Hair follicle dermal papilla cell (primary cell): Measurements from ENCODE around the gene ST3GAL3. TPM values are rescaled to one million over a fixed set of nuclear protein-coding genes. Genes with fewer than 3 reads are reported as not detected.

ENCODE experiments used
- small RNA-seq: library from RNA; depleted of rRNA; stranded (forward); fragments of <200 nt; gene quantifications from one replicate; pipeline ENCODE3, GENCODE V24; 2012
- total RNA-seq: library from RNA; depleted of rRNA; stranded (reverse); fragments of >200 nt; gene quantifications from 2 replicates; pipeline ENCODE4 v1.2.3, GENCODE V29; 2012

ST3GAL3 gene
- total RNA-seq: 20.6 and 21.0 TPM in 2 replicates

DNA sequence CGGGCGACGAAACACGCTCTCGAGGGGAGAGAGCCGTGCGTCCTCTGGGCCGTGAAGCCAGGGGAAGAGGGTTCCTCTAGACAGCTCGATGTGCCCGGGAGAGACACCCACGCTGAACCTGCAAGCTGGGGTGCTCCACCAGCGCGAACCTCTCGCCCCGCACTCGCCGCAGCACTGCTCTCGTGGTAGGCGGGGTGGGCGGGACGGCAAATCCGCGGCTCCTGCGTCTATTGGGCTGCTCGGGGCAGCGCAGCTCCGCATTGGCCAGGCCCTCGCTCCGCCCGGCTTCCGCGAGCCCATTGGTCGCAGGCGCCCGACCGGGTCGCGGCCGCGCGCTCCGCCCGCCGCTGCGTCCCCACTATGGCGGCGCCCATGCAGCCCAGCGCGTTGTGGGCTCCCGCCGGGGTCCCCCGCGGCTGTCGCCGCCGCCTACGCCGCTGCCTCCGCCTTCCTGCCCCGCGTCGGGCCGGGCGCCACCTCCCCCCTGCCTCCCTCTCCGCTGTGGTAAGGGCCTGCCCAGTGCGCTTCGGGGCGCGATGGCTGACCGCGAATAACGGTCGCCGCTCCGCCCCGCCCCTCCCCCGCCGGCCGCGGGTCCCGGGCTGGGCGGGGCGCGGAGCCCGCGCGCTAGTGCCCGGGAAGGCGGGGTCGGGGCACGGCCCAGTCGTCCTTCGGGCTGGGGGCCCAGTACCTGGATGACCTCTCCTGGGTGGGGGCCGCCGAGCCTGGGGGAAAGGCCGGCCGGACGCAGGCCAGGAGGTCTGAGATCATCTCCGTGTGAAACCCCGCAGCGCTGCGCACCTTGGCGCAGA, at the start of gene ST3GAL3:
Gene ST3GAL3 (plus strand): TSS at position 347 of the 812 bp plus-strand sequence. CDS start 28,727 bp downstream, outside the sequence.

DNA sequence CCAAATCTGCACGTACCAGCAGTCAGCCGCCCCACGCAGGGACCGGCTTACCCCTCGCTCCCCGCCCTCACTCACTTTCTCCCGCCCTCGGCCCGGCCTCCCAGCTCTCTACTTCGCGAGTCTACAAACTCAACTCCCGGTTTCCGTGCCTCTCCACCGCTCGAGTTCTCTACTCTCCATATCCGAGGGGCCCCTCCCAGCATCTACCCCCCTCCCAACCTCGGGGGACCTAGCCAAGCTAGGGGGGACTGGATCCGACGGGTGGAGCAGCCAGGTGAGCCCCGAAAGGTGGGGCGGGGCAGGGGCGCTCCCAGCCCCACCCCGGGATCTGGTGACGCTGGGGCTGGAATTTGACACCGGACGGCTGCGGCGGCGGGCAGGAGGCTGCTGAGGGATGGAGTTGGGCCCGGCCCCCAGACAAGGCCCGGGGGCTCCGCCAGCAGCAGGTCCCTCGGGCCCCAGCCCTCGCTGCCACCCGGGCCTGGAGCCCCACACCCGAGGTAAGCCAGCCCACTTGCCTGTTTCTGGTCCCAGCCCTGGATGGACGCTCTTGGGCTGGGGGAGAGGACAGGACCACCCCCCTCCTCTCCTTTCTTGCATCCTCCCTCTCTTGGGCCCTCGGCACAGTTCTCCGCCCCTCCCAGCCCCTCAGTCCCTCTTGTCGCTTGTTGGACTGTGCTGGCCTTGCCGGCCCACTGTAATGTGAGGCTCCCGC, 226.2 kb downstream of the ST3GAL3 start, which contains the start of gene ARTN:
Gene ARTN (plus strand): TSS at position 416 of the 715 bp plus-strand sequence. CDS start 1,856 bp downstream, outside the sequence.

GRCh38 chr1:43946236-43947060, 239.1 kb downstream of the ST3GAL3 start, which contains the start of gene IPO13:
TSS of gene IPO13 (plus strand) at chr1:43946950. CDS start at chr1:43947601, 651 bp downstream.

GRCh38 chr1:43969746-43970466, 262.6 kb downstream of the ST3GAL3 start, which contains the start of gene DPH2:
TSS of gene DPH2 (plus strand) at chr1:43970010. CDS start at chr1:43970176, 166 bp downstream.

DNA sequence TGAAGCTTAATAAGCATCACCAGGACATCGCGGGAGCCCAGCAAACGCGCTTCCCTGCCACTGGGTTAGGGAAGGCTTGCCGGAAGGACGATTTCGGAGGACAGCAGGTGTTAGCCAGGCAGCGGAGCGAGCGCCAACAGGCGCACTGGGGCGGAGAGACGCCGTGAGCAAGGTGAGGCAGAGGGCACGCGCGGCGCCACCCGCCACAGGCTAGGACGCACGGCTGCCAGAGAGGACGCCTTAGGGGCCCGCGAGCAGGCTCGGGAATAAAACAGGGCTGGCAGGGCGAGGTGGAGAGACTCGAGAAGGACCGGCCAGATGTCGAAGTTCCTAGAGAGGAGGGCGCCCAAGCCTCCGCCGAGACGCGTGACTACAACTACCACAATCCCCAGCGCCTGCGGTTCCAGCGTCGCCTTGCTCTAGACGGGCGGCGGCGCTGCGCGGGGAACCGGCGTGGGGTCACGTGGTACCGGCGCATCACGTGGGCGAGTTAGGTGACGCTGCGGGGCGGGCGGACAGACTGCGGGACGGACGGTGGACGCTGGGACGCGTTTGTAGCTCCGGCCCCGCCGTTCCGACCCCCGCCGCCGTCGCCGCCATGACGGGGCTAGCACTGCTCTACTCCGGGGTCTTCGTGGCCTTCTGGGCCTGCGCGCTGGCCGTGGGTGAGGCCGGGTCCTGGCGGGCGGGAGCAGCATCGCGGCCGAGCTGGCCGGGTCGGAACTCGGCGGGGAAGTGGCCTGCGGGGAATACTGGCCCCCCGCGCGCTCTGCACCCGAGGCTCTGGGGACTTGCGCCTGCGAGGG, 267.3 kb downstream of the ST3GAL3 start, which contains the start of gene ATP6V0B:
Gene ATP6V0B (plus strand): TSS at position 518 of the 806 bp plus-strand sequence. CDS start 81 bp downstream, at position 599.

GRCh38 chr1:43978551-43979260, 271.4 kb downstream of the ST3GAL3 start, which contains the start of gene B4GALT2:
TSS of gene B4GALT2 (plus strand) at chr1:43979210. CDS start at chr1:43981161, 1,951 bp downstream.

Small RNAs within 50 kb of the gene (small RNA-seq; reads per million reads assigned to genes)
- gene AL451062.2 (not detected), gene RF00026 (not detected)

Other genes starting within 250 kb of the ST3GAL3 start
- gene PTPRF, start 176.7 kb upstream of the ST3GAL3 start, total RNA-seq: 39.7 and 45.4 TPM in 2 replicates
- gene KDM4A, start 57.4 kb upstream of the ST3GAL3 start, total RNA-seq: 51.7 and 58.4 TPM in 2 replicates
- 1.9 and 2.1 TPM in 2 replicates for gene ARTN, start 226.3 kb downstream of the ST3GAL3 start, total RNA-seq
- gene IPO13, start 239.4 kb downstream of the ST3GAL3 start, total RNA-seq: 26.4 and 28.3 TPM in 2 replicates